ENCODE data around the gene CABCOCO1. TPM values are rescaled to one million over a fixed set of nuclear protein-coding genes. Genes with fewer than 3 reads are reported as not detected.
"Not testable (repeated sequence)": the region's sequence is repeated elsewhere in the genome, so short reads cannot be mapped to it uniquely, and the experiment has no call there.

CABCOCO1 gene
- total RNA-seq, 1 donor from 2014 or later, result 0.47 TPM

GRCh38 chr10:61735882-61736281 lies 73.2 kb downstream of the CABCOCO1 start:
- no peak overlapping the region for H3K4me3 Mint-ChIP-seq (ENCODE audit: unreplicated experiment)
- no peaks in the 10 kb centered on the region for H3K27me3 Mint-ChIP-seq (ENCODE audit: low read depth)

GRCh38 chr10:61737455-61737854 lies 74.7 kb downstream of the CABCOCO1 start:
- DNase-seq (ENCODE audit: low spot score); H3K4me1 Mint-ChIP-seq (ENCODE audit: low read depth); H3K27me3 Mint-ChIP-seq (ENCODE audit: low read depth); H3K4me3 Mint-ChIP-seq (ENCODE audit: unreplicated experiment); H3K9me3 Mint-ChIP-seq (ENCODE audit: low read depth); H3K27ac Mint-ChIP-seq (ENCODE audit: unreplicated experiment); H3K36me3 Mint-ChIP-seq (ENCODE audit: low read depth): not testable (repeated sequence)

More at GRCh38 chr10:61735882-61736281, 73.2 kb downstream of the CABCOCO1 start:
- Mint-ChIP-seq H3K27ac (ENCODE audit: unreplicated experiment) (no peak overlapping the region), H3K4me1 (ENCODE audit: low read depth) (no peaks in the 10 kb centered on the region), H3K9me3 (ENCODE audit: low read depth) (peaks cover 10% of the 10 kb centered on the region), H3K36me3 (ENCODE audit: low read depth) (peaks cover 2% of the 10 kb centered on the region)
- no peak for DNase-seq (ENCODE audit: low spot score)
- TF ChIP-seq CTCF (IDR thresholded peaks at IDR 0.05), result no peak

- Mint-ChIP-seq H3K27me3 (ENCODE audit: low read depth) (no peaks in the 10 kb centered on the region), H3K27ac (ENCODE audit: unreplicated experiment) (no peak overlapping the region), H3K4me1 (ENCODE audit: low read depth) (peaks cover 29% of the 10 kb centered on the region), H3K9me3 (ENCODE audit: low read depth) (peaks cover 3% of the 10 kb centered on the region), H3K4me3 (ENCODE audit: unreplicated experiment) (no peak overlapping the region), H3K36me3 (ENCODE audit: low read depth) (no peaks in the 10 kb centered on the region)
- no peak for TF ChIP-seq CTCF (IDR thresholded peaks at IDR 0.05)
- DNase-seq (ENCODE audit: low spot score), result no peak
These were observed 80.1 kb downstream of the CABCOCO1 start for GRCh38 chr10:61742812-61743211.

GRCh38 chr10:61744469-61744868 lies 81.7 kb downstream of the CABCOCO1 start:
- no peaks in the 10 kb centered on the region for H3K27me3 Mint-ChIP-seq (ENCODE audit: low read depth)
- peaks cover 41% of the 10 kb centered on the region for H3K4me1 Mint-ChIP-seq (ENCODE audit: low read depth)
- H3K27ac Mint-ChIP-seq (ENCODE audit: unreplicated experiment), result no peak overlapping the region
- TF ChIP-seq CTCF (IDR thresholded peaks at IDR 0.05), result peak; percentile 52
- H3K36me3 Mint-ChIP-seq (ENCODE audit: low read depth), result no peaks in the 10 kb centered on the region
- no peak overlapping the region for H3K4me3 Mint-ChIP-seq (ENCODE audit: unreplicated experiment)
- DNase-seq (ENCODE audit: low spot score), result no peak
- H3K9me3 Mint-ChIP-seq (ENCODE audit: low read depth), result peaks cover 3% of the 10 kb centered on the region

- H3K4me1 Mint-ChIP-seq (ENCODE audit: low read depth), result peaks cover 57% of the 10 kb centered on the region
- no peaks in the 10 kb centered on the region for H3K36me3 Mint-ChIP-seq (ENCODE audit: low read depth)
- peaks cover 3% of the 10 kb centered on the region for H3K9me3 Mint-ChIP-seq (ENCODE audit: low read depth)
- no peak for TF ChIP-seq CTCF (IDR thresholded peaks at IDR 0.05)
- DNase-seq (ENCODE audit: low spot score), result no peak
- H3K27ac Mint-ChIP-seq (ENCODE audit: unreplicated experiment), result no peak overlapping the region
- no peaks in the 10 kb centered on the region for H3K27me3 Mint-ChIP-seq (ENCODE audit: low read depth)
- H3K4me3 Mint-ChIP-seq (ENCODE audit: unreplicated experiment), result no peak overlapping the region
These were observed 83.6 kb downstream of the CABCOCO1 start for GRCh38 chr10:61746377-61746776.

- no peak for DNase-seq (ENCODE audit: low spot score)
- peaks cover 3% of the 10 kb centered on the region for H3K9me3 Mint-ChIP-seq (ENCODE audit: low read depth)
- no peaks in the 10 kb centered on the region for H3K27me3 Mint-ChIP-seq (ENCODE audit: low read depth)
- no peaks in the 10 kb centered on the region for H3K36me3 Mint-ChIP-seq (ENCODE audit: low read depth)
- TF ChIP-seq CTCF (IDR thresholded peaks at IDR 0.05), result no peak
- no peak overlapping the region for H3K27ac Mint-ChIP-seq (ENCODE audit: unreplicated experiment)
- H3K4me1 Mint-ChIP-seq (ENCODE audit: low read depth), result peaks cover 64% of the 10 kb centered on the region
- H3K4me3 Mint-ChIP-seq (ENCODE audit: unreplicated experiment), result no peak overlapping the region
These were observed 84.6 kb downstream of the CABCOCO1 start for GRCh38 chr10:61747307-61747706.

All from chondrocyte (in vitro differentiated cells).